Erythroblast (primary cell): ENCODE data around the gene TMEM89.

ENCODE experiments used
- DNase-seq, 2 experiments: peaks; one replicate each; lab custom pipeline; 2025; lab: John Stamatoyannopoulos, UW
- GATA1 ChIP-seq: IDR thresholded peaks from 2 replicates; pipeline ENCODE4 v1.6.1; 2011; ENCODE audit warnings: low read depth, mild to moderate bottlenecking, control low read depth, low read length, moderate library complexity
- POLR2A ChIP-seq: IDR thresholded peaks from 2 replicates; pipeline ENCODE4 v1.6.1; 2011; ENCODE audit warnings: mild to moderate bottlenecking, low read length

TMEM89 gene

DNA sequence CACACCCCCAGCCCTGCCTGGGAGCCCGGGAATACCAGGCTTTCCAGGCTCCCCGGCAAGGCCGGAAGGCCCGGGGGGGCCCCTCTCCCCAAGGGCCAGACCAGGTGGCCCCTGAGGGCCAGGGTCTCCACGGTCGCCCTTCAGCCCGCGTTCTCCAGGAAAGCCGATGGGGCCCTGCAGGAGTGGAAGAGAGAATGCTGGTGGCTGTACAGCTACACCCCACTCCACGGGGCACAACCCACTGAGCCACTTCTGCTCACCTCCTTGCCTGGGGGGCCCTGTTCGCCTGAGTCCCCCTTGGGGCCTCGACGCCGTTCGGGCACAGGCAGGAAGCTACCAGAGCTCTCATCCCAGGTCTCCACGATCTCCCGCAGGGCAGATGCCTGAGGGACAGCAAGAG, 46.2 kb downstream of the TMEM89 start:
- no peak for TF ChIP-seq POLR2A
- TF ChIP-seq GATA1, result no peak
- no peak for DNase-seq

- DNase-seq, result no peak
- no peak for TF ChIP-seq POLR2A
- TF ChIP-seq GATA1, result no peak
These were observed 47.5 kb downstream of the TMEM89 start for GRCh38 chr3:48573973-48574585.

DNA sequence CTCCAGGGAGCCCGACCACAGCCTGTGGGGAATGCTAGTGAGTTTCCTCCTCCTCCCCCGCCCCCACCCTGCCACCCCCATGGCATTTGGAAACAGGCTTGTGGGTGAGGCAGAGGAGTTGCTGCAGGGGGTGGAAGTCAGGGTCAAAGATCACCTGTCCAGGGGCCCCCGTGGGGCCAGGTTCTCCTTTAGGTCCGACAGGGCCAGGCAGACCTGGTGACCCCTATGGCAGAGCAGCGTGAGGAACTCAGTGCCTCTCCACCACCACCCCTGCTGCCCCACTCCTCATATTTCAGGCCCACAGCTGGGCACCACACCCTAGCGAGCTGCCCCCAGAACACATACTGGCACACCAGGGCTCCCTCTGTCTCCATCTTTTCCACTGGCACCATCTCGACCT, 49.1 kb downstream of the TMEM89 start:
- TF ChIP-seq POLR2A (no peak), GATA1 (no peak)
- no peak for DNase-seq

DNA sequence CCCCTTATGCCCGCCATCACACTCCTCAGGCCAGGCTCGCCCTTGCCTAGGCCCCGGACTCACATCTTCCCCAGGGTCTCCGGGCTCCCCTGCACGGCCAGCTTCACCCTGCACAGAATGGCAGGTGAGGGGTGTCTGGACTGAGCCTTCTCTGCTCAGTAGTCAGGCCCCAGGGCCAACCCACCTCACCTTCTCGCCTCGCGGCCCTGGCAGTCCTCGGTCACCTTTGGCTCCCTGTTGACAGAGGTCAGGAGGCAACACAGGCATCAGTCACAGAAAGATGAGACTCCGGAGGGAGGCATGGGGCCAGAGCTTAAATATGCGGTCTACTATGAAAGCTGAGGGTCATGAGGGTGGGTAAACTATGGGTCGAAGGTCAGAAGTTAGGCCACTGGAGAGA, 49.6 kb downstream of the TMEM89 start:
- no peak for DNase-seq
- TF ChIP-seq POLR2A, result no peak
- no peak for TF ChIP-seq GATA1
